Activated CD4-positive, alpha-beta T cell treated with anti-CD3 and anti-CD28 coated beads for 36 hours (primary cell): ENCODE measurements around the gene RNF214. TPM values are rescaled to one million over a fixed set of nuclear protein-coding genes. Genes with fewer than 3 reads are reported as not detected.

Experiments used
- ATAC-seq: fragments of 200-7000 bp; cut with Tn5 transposase; one replicate; pipeline ENCODE4 v1.10.0; 2021; ENCODE audit warnings: mild to moderate bottlenecking, moderate library complexity
- CTCF ChIA-PET: fragments of 350-600 bp; sonication (Branson Sonifier 250); formaldehyde crosslinking; loops from one replicate; lab custom pipeline; 2021; ENCODE audit warnings: antibody characterized with exemption; lab: Charles Lee
- POLR2A ChIA-PET: fragments of 350-600 bp; sonication (Branson Sonifier 250); formaldehyde crosslinking; loops from one replicate; lab custom pipeline; 2021; ENCODE audit warnings: antibody characterized with exemption, inconsistent platforms; lab: Charles Lee
- DNase-seq: peaks from one replicate; pipeline ENCODE4 v3.0.0-alpha.2; 2020
- H3K27ac Mint-ChIP-seq: one replicate; pipeline ENCODE4 v1.8.0; 2021; ENCODE audit warnings: mixed read lengths
- H3K27me3 Mint-ChIP-seq: one replicate; pipeline ENCODE4 v1.8.0; 2021; ENCODE audit warnings: mixed read lengths
- H3K36me3 Mint-ChIP-seq: one replicate; pipeline ENCODE4 v1.8.0; 2021; ENCODE audit warnings: low read depth, mixed read lengths
- H3K4me1 Mint-ChIP-seq: one replicate; pipeline ENCODE4 v1.8.0; 2021; ENCODE audit warnings: mixed read lengths
- H3K4me3 Mint-ChIP-seq: one replicate; pipeline ENCODE4 v1.8.0; 2021; ENCODE audit warnings: mild to moderate bottlenecking, moderate library complexity, mixed read lengths
- H3K9me3 Mint-ChIP-seq: one replicate; pipeline ENCODE4 v1.8.0; 2021; ENCODE audit warnings: low read depth, mixed read lengths
- intact Hi-C, 2 experiments: fragments of 100-400 bp; cut with DNase I in 1 of 2; cut with micrococcal nuclease in 1 of 2; formaldehyde crosslinking; loops; one replicate each; pipeline versions ENCODE4 v1.14.2 to v1.15.1; 2022 to 2024; cut with DNase I, micrococcal nuclease
- total RNA-seq, 2 experiments: library from RNA; stranded (reverse); gene quantifications; one replicate each; pipeline ENCODE4 v1.2.3, GENCODE V29; 2021

Gene RNF214
- total RNA-seq, 2 experiments from 2014 or later, result 19.3 to 24.6 TPM

DNA sequence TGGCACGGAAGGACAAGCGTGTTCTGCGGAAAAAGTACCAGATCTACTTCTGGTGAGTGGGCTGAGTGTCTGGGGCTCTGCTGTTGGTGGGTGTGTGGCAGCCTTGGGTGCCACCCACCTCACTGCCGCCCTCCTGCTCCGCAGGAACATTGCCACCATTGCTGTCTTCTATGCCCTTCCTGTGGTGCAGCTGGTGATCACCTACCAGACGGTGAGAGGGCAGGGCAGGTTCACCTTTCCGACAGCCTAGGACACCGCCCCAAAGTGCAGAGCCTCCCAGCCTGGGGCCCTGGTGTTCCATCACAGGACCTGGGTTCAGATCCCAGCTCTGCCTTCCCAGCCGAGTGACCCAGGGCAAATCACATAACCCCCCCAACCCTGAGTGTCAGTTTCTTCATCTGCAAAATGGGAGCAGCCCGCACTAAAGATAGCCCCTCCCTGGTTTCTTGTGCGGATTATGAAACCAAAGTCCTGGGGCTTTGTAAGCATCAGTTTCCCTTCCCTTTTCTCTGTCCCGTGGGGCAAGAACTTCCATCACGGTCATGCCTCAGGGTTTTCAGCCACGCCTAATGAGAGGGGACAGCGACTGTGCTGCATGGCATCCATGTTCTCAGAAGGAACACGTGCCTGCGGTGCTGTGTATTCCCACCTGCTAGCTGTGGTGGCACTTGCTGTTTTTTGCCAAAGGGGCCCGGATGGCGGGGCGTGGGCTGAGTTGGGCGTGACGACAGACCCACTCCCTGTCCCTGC, 43.1 kb upstream of the RNF214 start:
- POLR2A ChIA-PET, result interaction anchor here (1.0 kb wide), 1 partner anchor 11 kb away, joined by 3 read pairs; the partner anchor contains the start of gene SIDT2
- no peak overlapping the region for H3K4me3 Mint-ChIP-seq

DNA sequence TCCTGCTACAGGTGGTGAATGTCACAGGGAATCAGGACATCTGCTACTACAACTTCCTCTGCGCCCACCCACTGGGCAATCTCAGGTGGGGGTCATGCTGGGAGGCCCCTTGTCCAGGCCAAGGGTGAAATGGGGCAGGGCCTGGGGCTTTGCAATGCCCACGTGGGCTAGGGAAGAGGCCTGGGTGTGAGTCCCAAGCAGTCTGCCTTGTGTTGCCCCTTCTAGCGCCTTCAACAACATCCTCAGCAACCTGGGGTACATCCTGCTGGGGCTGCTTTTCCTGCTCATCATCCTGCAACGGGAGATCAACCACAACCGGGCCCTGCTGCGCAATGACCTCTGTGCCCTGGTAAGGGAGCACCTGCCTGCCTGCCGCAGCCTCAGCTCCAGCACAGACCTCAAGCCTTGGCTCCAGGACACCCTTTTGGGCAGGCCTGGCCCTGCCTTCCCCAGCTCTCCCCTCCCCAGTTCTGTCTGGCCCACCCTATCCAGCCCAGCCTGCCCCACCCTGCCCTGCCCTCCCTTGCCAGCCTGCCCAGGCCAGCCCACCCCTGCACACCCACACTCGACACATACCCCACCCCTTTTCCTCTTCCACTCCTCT, 42.4 kb upstream of the RNF214 start:
- H3K36me3 Mint-ChIP-seq, result peaks cover 2% of the 10 kb centered on the region
- no peaks in the 10 kb centered on the region for H3K4me1 Mint-ChIP-seq
- no peak for ATAC-seq
- intact Hi-C loops, result no loop called here
- no peaks in the 10 kb centered on the region for H3K9me3 Mint-ChIP-seq
- no peak overlapping the region for H3K4me3 Mint-ChIP-seq
- H3K27ac Mint-ChIP-seq, result no peak overlapping the region
- ChIA-PET CTCF (no interaction called here), POLR2A (no interaction called here)
- no peaks in the 10 kb centered on the region for H3K27me3 Mint-ChIP-seq
- no peak for DNase-seq

More for the DNA sequence above, 43.1 kb upstream of the RNF214 start:
- H3K36me3 Mint-ChIP-seq, result peaks cover 2% of the 10 kb centered on the region
- intact Hi-C loops, result no loop called here
- H3K27me3 Mint-ChIP-seq, result no peaks in the 10 kb centered on the region
- no peaks in the 10 kb centered on the region for H3K4me1 Mint-ChIP-seq
- no peak for ATAC-seq
- DNase-seq, result no peak
- no peaks in the 10 kb centered on the region for H3K9me3 Mint-ChIP-seq
- CTCF ChIA-PET, result interaction anchor here (0.6 kb wide), 1 partner anchor 9 kb away, joined by 6 read pairs; no protein-coding TSS in a partner anchor
- H3K27ac Mint-ChIP-seq, result no peak overlapping the region

DNA sequence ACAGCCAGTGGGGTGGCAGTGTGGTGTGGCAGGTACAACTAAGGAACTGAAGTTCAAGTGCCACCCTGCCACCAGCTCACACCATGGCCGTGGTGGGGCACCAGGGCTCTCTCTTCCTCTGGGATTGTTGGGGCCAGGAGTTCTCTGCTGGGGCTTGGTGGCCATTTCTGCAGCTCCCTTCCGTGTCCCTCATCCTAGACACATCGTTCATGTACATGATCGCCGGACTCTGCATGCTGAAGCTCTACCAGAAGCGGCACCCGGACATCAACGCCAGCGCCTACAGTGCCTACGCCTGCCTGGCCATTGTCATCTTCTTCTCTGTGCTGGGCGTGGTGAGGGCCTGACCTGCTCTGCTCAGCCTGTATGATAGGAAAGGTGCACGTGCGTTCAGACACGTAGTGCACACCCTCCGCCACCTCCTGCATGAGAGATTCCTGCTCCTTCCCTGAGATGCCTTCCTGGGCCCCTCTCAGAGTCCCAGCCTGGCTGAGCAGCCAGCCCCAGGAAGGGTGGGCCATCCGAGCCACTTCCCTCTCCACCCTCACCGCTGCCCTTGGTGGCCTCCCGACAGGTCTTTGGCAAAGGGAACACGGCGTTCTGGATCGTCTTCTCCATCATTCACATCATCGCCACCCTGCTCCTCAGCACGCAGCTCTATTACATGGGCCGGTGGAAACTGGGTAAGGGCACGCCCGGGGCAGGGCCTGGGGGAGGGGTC, 40.6 kb upstream of the RNF214 start:
- no peak for DNase-seq
- intact Hi-C loops, result no loop called here
- Mint-ChIP-seq H3K36me3 (peaks cover 5% of the 10 kb centered on the region), H3K9me3 (no peaks in the 10 kb centered on the region), H3K4me1 (no peaks in the 10 kb centered on the region), H3K27me3 (no peaks in the 10 kb centered on the region), H3K27ac (no peak overlapping the region), H3K4me3 (no peak overlapping the region)
- POLR2A ChIA-PET, result no interaction called here
- CTCF ChIA-PET, result interaction anchor here (1.0 kb wide), 1 partner anchor 10 kb away, joined by 3 read pairs; no protein-coding TSS in a partner anchor
- no peak for ATAC-seq

DNA sequence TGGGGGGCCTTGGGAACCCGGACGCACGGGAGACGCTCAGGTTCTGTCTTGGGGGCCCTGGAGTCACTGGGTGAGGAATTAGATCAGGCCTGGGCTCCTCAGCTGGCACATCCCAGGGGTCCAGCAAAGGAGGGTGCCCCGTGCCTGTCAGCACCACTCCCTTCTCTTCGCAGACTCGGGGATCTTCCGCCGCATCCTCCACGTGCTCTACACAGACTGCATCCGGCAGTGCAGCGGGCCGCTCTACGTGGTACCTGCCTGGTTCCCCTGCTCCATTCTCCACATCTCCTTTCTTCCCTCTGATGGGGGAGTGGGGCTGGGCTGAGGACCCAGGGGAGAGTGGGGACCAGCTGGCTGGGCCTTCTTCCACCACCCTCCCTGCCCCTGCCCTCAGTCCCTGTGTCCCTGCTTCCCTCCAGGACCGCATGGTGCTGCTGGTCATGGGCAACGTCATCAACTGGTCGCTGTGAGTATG, 40.0 kb upstream of the RNF214 start:
- H3K9me3 Mint-ChIP-seq, result no peaks in the 10 kb centered on the region

DNA sequence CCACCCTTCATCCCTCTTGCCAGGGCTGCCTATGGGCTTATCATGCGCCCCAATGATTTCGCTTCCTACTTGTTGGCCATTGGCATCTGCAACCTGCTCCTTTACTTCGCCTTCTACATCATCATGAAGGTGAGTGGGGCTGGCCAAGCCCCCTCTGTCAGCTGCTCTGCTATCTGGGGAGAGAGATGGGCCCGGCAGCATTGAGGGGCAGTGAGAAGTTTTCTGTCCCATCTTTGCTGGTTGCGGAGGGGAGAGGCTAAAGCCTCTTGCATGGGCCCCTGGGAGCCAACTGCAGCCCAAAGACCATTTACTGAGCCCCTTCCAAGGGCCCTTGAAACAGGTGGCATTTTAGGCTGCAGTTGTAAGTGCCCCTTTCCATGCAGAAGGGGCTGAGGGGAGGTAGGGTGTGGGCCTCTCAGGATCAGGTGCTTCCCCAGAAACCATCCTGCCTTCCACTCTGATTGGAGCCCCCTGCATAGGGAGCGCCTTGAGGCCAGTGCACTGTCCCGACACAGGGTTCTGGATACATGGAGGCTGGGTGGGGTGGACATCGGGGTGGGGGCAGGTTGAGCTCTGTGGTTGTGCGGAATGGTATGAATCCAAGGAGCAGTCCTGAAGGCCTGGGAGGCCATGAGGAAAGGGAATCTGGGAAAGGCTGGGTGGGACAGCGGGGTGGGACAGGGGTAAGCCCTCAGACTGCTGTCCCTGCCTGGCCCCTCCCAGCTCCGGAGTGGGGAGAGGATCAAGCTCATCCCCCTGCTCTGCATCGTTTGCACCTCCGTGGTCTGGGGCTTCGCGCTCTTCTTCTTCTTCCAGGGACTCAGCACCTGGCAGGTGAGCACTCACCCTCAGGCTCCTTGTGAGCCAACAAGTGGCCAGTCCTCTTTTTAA, 39.1 kb upstream of the RNF214 start:
- no peak for ATAC-seq

More for the DNA sequence above, 40.0 kb upstream of the RNF214 start:
- Mint-ChIP-seq H3K4me3 (no peak overlapping the region), H3K27me3 (no peaks in the 10 kb centered on the region), H3K27ac (no peak overlapping the region), H3K36me3 (peaks cover 5% of the 10 kb centered on the region), H3K4me1 (no peaks in the 10 kb centered on the region)
- CTCF ChIA-PET, result interaction anchor here (1.0 kb wide), 1 partner anchor 10 kb away, joined by 3 read pairs; no protein-coding TSS in a partner anchor
- DNase-seq (no peak), ATAC-seq (no peak)
- intact Hi-C loops, result no loop called here
- POLR2A ChIA-PET, result no interaction called here

DNA sequence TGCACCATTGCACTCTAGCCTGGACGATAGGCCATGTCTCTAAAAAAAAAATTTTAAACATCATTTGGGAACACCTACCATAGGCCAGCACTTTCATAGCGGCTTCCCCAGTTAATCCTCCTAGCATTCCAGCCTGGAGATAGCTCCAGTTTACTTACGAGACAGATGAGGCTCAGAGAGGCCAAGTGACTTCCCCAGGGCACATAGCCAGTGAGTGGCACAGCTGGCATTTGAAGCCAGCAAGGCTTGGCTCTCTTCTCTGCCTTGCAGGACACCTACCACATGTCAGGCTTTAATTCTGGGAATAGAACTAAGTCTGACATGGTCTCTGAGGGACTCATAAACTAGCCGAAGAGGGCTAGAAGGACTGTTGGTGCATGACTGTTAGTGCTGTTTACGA, 38.2 kb upstream of the RNF214 start:
- H3K27me3 Mint-ChIP-seq, result no peaks in the 10 kb centered on the region
- intact Hi-C loops, result no loop called here
- no peak overlapping the region for H3K27ac Mint-ChIP-seq
- POLR2A ChIA-PET, result no interaction called here
- CTCF ChIA-PET, result interaction anchor here (0.8 to 1.2 kb wide), 2 partner anchors 11 to 13 kb away, joined by 3 to 4 read pairs; no protein-coding TSS in a partner anchor
- no peaks in the 10 kb centered on the region for H3K9me3 Mint-ChIP-seq
- H3K36me3 Mint-ChIP-seq, result peaks cover 5% of the 10 kb centered on the region
- no peak overlapping the region for H3K4me3 Mint-ChIP-seq
- H3K4me1 Mint-ChIP-seq, result no peaks in the 10 kb centered on the region
- ATAC-seq, result no peak
- DNase-seq, result no peak

More for the DNA sequence above, 39.1 kb upstream of the RNF214 start:
- no peak overlapping the region for H3K4me3 Mint-ChIP-seq
- intact Hi-C loops, result no loop called here
- H3K4me1 Mint-ChIP-seq, result no peaks in the 10 kb centered on the region
- ChIA-PET POLR2A (no interaction called here), CTCF (interaction anchor here (0.8 to 1.2 kb wide), 3 partner anchors 9 to 13 kb away, joined by 3 to 4 read pairs (median 3); no protein-coding TSS in a partner anchor)
- H3K9me3 Mint-ChIP-seq, result no peaks in the 10 kb centered on the region
- no peak overlapping the region for H3K27ac Mint-ChIP-seq
- H3K36me3 Mint-ChIP-seq, result peaks cover 5% of the 10 kb centered on the region
- no peaks in the 10 kb centered on the region for H3K27me3 Mint-ChIP-seq
- DNase-seq, result no peak

DNA sequence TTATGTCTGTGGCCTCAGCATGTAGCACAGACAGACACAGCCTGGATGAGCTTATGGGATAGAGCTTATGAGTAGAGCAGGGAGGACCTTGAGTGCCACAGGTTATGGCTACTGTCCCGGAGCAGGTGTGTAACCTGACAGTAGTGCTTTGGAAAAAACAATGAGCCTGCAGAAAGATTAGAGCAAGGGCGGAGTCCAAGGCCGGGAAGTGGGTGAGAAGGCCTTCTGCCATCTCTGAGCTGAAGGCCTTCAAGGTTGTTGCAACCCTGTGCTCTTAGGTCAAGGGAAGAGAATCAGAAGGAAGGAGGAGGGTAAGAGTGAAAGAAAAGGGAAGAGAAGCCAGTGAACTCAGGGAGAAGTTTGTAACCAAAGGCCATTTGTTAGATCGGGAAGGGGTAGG, 37.2 kb upstream of the RNF214 start:
- H3K36me3 Mint-ChIP-seq, result peaks cover 5% of the 10 kb centered on the region
- no peaks in the 10 kb centered on the region for H3K9me3 Mint-ChIP-seq
- CTCF ChIA-PET, result interaction anchor here (0.6 kb wide), 1 partner anchor 70 kb away, joined by 3 read pairs; no protein-coding TSS in a partner anchor
- H3K4me3 Mint-ChIP-seq, result no peak overlapping the region
- DNase-seq, result no peak
- no peak for ATAC-seq
- peak overlapping the region; percentile 1 for H3K27ac Mint-ChIP-seq
- intact Hi-C loops, result no loop called here
- no peaks in the 10 kb centered on the region for H3K4me1 Mint-ChIP-seq
- H3K27me3 Mint-ChIP-seq, result no peaks in the 10 kb centered on the region
- POLR2A ChIA-PET, result interaction anchor here (1.0 kb wide), 1 partner anchor 31 kb away, joined by 3 read pairs; no protein-coding TSS in a partner anchor

DNA sequence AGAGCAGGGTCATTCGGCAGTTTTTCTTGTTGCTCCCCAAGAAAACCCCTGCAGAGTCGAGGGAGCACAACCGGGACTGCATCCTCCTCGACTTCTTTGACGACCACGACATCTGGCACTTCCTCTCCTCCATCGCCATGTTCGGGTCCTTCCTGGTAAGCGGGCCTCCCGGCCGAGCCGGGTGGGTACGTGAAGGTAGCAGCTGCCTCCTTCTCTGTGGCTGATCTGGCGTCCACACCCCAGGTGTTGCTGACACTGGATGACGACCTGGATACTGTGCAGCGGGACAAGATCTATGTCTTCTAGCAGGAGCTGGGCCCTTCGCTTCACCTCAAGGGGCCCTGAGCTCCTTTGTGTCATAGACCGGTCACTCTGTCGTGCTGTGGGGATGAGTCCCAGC, 36.7 kb upstream of the RNF214 start:
- intact Hi-C loops, result no loop called here
- Mint-ChIP-seq H3K9me3 (no peaks in the 10 kb centered on the region), H3K27ac (no peak overlapping the region), H3K4me3 (no peak overlapping the region), H3K4me1 (no peaks in the 10 kb centered on the region), H3K36me3 (peaks cover 3% of the 10 kb centered on the region), H3K27me3 (no peaks in the 10 kb centered on the region)
- CTCF ChIA-PET, result interaction anchor here (0.6 kb wide), 1 partner anchor 71 kb away, joined by 3 read pairs; no protein-coding TSS in a partner anchor
- POLR2A ChIA-PET, result interaction anchor here (1.0 kb wide), 1 partner anchor 31 kb away, joined by 3 read pairs; no protein-coding TSS in a partner anchor
- ATAC-seq, result no peak
- DNase-seq, result no peak

DNA sequence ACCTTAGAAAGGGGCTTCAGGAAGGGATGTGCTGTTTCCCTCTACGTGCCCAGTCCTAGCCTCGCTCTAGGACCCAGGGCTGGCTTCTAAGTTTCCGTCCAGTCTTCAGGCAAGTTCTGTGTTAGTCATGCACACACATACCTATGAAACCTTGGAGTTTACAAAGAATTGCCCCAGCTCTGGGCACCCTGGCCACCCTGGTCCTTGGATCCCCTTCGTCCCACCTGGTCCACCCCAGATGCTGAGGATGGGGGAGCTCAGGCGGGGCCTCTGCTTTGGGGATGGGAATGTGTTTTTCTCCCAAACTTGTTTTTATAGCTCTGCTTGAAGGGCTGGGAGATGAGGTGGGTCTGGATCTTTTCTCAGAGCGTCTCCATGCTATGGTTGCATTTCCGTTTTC, 35.5 kb upstream of the RNF214 start:
- ChIA-PET POLR2A (no interaction called here), CTCF (no interaction called here)
- Mint-ChIP-seq H3K4me3 (no peak overlapping the region), H3K27ac (no peak overlapping the region), H3K9me3 (no peaks in the 10 kb centered on the region), H3K4me1 (no peaks in the 10 kb centered on the region), H3K36me3 (peaks cover 3% of the 10 kb centered on the region), H3K27me3 (no peaks in the 10 kb centered on the region)
- DNase-seq (no peak), ATAC-seq (no peak)
- intact Hi-C loops, result no loop called here

DNA sequence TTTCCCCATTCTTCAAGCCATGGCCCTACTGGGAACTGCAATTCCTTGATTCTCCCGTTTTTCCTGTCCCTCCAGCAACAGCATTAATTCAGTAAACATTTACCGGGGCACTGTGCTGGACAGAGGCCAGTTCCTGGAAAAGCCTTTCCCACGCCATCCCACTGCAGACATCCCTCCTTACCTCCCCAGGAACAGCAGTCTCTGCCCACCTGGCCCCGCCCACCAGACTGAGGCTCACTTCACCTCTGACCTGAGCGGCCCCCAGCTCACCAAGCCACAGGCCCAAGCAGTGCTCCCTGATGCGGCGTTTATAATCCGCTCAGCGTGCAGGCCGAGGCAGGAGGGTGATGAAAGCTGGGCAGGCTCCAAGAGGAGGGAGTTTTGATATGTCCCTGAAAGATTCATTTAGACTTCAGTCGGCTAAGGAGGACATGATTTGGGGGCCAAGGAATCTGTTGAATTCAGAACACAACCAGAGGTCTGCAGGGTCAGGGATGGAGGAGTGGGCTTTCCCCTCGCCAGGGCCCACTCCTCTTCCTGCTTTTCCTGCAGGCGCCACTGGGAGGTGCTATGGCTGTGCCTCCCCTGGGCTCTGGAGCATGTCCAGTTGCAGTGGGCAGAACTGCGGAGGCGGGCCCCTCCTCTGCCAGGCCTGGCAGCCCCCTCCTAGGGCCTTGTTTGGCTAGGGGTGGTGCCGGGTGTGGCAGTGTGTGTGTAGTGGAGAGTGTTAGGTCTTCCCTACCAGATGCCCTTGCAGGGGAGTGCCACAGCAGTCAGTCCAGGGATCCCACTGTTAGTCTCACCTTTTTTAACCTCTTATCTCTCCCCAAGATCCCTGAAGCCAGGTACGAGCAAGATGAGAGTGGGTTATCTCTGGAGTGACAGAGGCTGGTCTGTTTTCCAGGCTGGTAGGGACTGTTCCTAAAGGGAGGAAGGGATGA, 34.7 kb upstream of the RNF214 start:
- intact Hi-C loops, result no loop called here
- Mint-ChIP-seq H3K9me3 (no peaks in the 10 kb centered on the region), H3K4me1 (no peaks in the 10 kb centered on the region), H3K27ac (no peak overlapping the region), H3K36me3 (peaks cover 3% of the 10 kb centered on the region), H3K4me3 (no peak overlapping the region), H3K27me3 (no peaks in the 10 kb centered on the region)
- ChIA-PET CTCF (interaction anchor here (0.7 kb wide), 1 partner anchor 16 kb away, joined by 3 read pairs; no protein-coding TSS in a partner anchor), POLR2A (no interaction called here)
- DNase-seq (no peak), ATAC-seq (no peak)
